Endothelial cell of umbilical vein (primary cell): ENCODE data around the gene CCDC120. TPM values are rescaled to one million over a fixed set of nuclear protein-coding genes. Genes with fewer than 3 reads are reported as not detected.

Source experiments
- polyA plus RNA-seq, 4 experiments: library from polyadenylated mRNA; depleted of rRNA in 3 of 4; stranded (reverse) in 3 of 4; unstranded in 1 of 4; fragments of >200 nt; gene quantifications; 2 replicates each; pipeline versions ENCODE4 v1.2.1 to v1.2.3, GENCODE V29; 2011 to 2012; ENCODE audit warnings: missing spikeins in 1 of 4
- small RNA-seq: library from RNA; depleted of rRNA; stranded (forward); fragments of <200 nt; gene quantifications from one replicate; pipeline ENCODE3, GENCODE V24; 2012; ENCODE audit warnings: low replicate concordance, low read depth; ENCODE audit not compliant: insufficient read depth, insufficient read length
- total RNA-seq: library from RNA; stranded (reverse); gene quantifications from 2 replicates; pipeline ENCODE4 v1.2.3, GENCODE V29; 2021

The CCDC120 gene
- total and polyA plus RNA-seq, 2 donors (not counting 3 experiments of a cell fraction or from before 2014, with no cell fraction given), result 2.8 to 5.7 TPM

Small RNA genes lying within 50 kb of the gene (small RNA-seq; reads per million reads assigned to genes)
- gene RNU4-52P, result not detected

Other genes starting within 250 kb of the CCDC120 start
- not detected in 2 replicates for gene ERAS, start 232.5 kb upstream of the CCDC120 start, total RNA-seq
- 0.14 TPM in 1 of 2 replicates, not detected in the other for gene ERAS, start 232.5 kb upstream of the CCDC120 start, polyA plus RNA-seq
- gene PCSK1N, start 223.4 kb upstream of the CCDC120 start, total RNA-seq, result 0.44 TPM in 1 of 2 replicates, not detected in the other
- gene PCSK1N, start 223.4 kb upstream of the CCDC120 start, polyA plus RNA-seq, result not detected in 2 replicates
- 30.0 and 36.0 TPM in 2 replicates for gene TIMM17B, start 161.2 kb upstream of the CCDC120 start, total RNA-seq
- gene TIMM17B, start 161.2 kb upstream of the CCDC120 start, polyA plus RNA-seq, result 73.1 and 107 TPM in 2 replicates
- 72.8 and 86.3 TPM in 2 replicates for gene PQBP1, start 161.1 kb upstream of the CCDC120 start, total RNA-seq
- 83.5 and 86.8 TPM in 2 replicates for gene PQBP1, start 161.1 kb upstream of the CCDC120 start, polyA plus RNA-seq
- 28.9 and 31.4 TPM in 2 replicates for gene SLC35A2, start 147.4 kb upstream of the CCDC120 start, total RNA-seq
- 64.5 and 76.5 TPM in 2 replicates for gene SLC35A2, start 147.4 kb upstream of the CCDC120 start, polyA plus RNA-seq
- gene PIM2, start 140.0 kb upstream of the CCDC120 start, total RNA-seq, result 5.5 and 7.4 TPM in 2 replicates
- gene PIM2, start 140.0 kb upstream of the CCDC120 start, polyA plus RNA-seq, result 7.4 and 7.5 TPM in 2 replicates
- 41.0 and 44.3 TPM in 2 replicates for gene OTUD5, start 101.4 kb upstream of the CCDC120 start, total RNA-seq
- gene OTUD5, start 101.4 kb upstream of the CCDC120 start, polyA plus RNA-seq, result 44.6 and 46.3 TPM in 2 replicates
- 0.67 and 1.3 TPM in 2 replicates for gene KCND1, start 87.2 kb upstream of the CCDC120 start, total RNA-seq
- gene KCND1, start 87.2 kb upstream of the CCDC120 start, polyA plus RNA-seq, result 0.54 and 1.1 TPM in 2 replicates
- 48.5 and 49.4 TPM in 2 replicates for gene GRIPAP1, start 56.7 kb upstream of the CCDC120 start, total RNA-seq
- gene GRIPAP1, start 56.7 kb upstream of the CCDC120 start, polyA plus RNA-seq, result 19.0 and 25.3 TPM in 2 replicates
- 35.5 and 37.1 TPM in 2 replicates for gene TFE3, start 15.6 kb upstream of the CCDC120 start, total RNA-seq
- 22.3 and 26.8 TPM in 2 replicates for gene TFE3, start 15.6 kb upstream of the CCDC120 start, polyA plus RNA-seq
- 41.6 and 45.4 TPM in 2 replicates for gene PRAF2, start 15.0 kb downstream of the CCDC120 start, total RNA-seq
- 36.2 and 40.1 TPM in 2 replicates for gene PRAF2, start 15.0 kb downstream of the CCDC120 start, polyA plus RNA-seq
- 29.9 and 32.2 TPM in 2 replicates for gene WDR45, start 20.9 kb downstream of the CCDC120 start, total RNA-seq
- 70.4 and 73.1 TPM in 2 replicates for gene WDR45, start 20.9 kb downstream of the CCDC120 start, polyA plus RNA-seq
- 21.3 and 22.6 TPM in 2 replicates for gene GPKOW, start 64.7 kb downstream of the CCDC120 start, total RNA-seq
- gene GPKOW, start 64.7 kb downstream of the CCDC120 start, polyA plus RNA-seq, result 17.5 and 22.1 TPM in 2 replicates
- 0.48 and 0.77 TPM in 2 replicates for gene MAGIX, start 103.8 kb downstream of the CCDC120 start, total RNA-seq
- gene MAGIX, start 103.8 kb downstream of the CCDC120 start, polyA plus RNA-seq, result 0.88 and 0.94 TPM in 2 replicates
- 153 and 170 TPM in 2 replicates for gene PLP2, start 112.9 kb downstream of the CCDC120 start, total RNA-seq
- gene PLP2, start 112.9 kb downstream of the CCDC120 start, polyA plus RNA-seq, result 277 and 304 TPM in 2 replicates
- gene PRICKLE3, start 127.4 kb downstream of the CCDC120 start, total RNA-seq, result 9.6 and 15.0 TPM in 2 replicates
- 6.8 and 8.6 TPM in 2 replicates for gene PRICKLE3, start 127.4 kb downstream of the CCDC120 start, polyA plus RNA-seq
- gene SYP, start 141.2 kb downstream of the CCDC120 start, total RNA-seq, result 0.46 and 0.77 TPM in 2 replicates
- gene SYP, start 141.2 kb downstream of the CCDC120 start, polyA plus RNA-seq, result 0.11 and 0.21 TPM in 2 replicates
- not detected in 2 replicates for gene CACNA1F, start 174.3 kb downstream of the CCDC120 start, total RNA-seq
- gene CACNA1F, start 174.3 kb downstream of the CCDC120 start, polyA plus RNA-seq, result not detected in 2 replicates
- gene CCDC22, start 176.5 kb downstream of the CCDC120 start, total RNA-seq, result 13.2 and 14.8 TPM in 2 replicates
- 19.2 and 21.5 TPM in 2 replicates for gene CCDC22, start 176.5 kb downstream of the CCDC120 start, polyA plus RNA-seq
- not detected in 2 replicates for gene FOXP3, start 205.7 kb downstream of the CCDC120 start, total RNA-seq
- gene FOXP3, start 205.7 kb downstream of the CCDC120 start, polyA plus RNA-seq, result 0.06 and 0.08 TPM in 2 replicates
- gene PPP1R3F, start 210.8 kb downstream of the CCDC120 start, total RNA-seq, result 2.1 and 2.5 TPM in 2 replicates
- gene PPP1R3F, start 210.8 kb downstream of the CCDC120 start, polyA plus RNA-seq, result 1.5 and 1.6 TPM in 2 replicates
- not detected in 2 replicates for gene GAGE10, start 244.6 kb downstream of the CCDC120 start, total RNA-seq
- not detected in 2 replicates for gene GAGE10, start 244.6 kb downstream of the CCDC120 start, polyA plus RNA-seq